Ovary (tissue), 3 donors: ENCODE results near the gene ANKLE2.

Experiments used
- EP300 ChIP-seq: sonication (generic); formaldehyde crosslinking; IDR thresholded peaks from one replicate; pipeline ENCODE4 v1.6.1; 2017; ENCODE audit warnings: antibody characterized with exemption
- POLR2A ChIP-seq: fragments of 450-650 bp; IDR thresholded peaks from one replicate; pipeline ENCODE4 v1.6.1; 2017; ENCODE audit warnings: antibody characterized with exemption, mild to moderate bottlenecking, moderate library complexity
- TF ChIP-seq, protein P1 (sequence below), 3 donors: fragments of 450-650 bp in 2 of 3; fragments of 200-600 bp in 1 of 3; IDR thresholded peaks; one replicate each; pipeline versions ENCODE4 v1.5.1 to v1.8.0; 2016 to 2022; ENCODE audit warnings: antibody characterized with exemption in 3 of 3, mild to moderate bottlenecking in 1 of 3
- donor health status: DM: no; HTN: no; CAD: no.

- TF ChIP-seq POLR2A (no peak), EP300 (no peak)
- TF ChIP-seq, protein P1, sequence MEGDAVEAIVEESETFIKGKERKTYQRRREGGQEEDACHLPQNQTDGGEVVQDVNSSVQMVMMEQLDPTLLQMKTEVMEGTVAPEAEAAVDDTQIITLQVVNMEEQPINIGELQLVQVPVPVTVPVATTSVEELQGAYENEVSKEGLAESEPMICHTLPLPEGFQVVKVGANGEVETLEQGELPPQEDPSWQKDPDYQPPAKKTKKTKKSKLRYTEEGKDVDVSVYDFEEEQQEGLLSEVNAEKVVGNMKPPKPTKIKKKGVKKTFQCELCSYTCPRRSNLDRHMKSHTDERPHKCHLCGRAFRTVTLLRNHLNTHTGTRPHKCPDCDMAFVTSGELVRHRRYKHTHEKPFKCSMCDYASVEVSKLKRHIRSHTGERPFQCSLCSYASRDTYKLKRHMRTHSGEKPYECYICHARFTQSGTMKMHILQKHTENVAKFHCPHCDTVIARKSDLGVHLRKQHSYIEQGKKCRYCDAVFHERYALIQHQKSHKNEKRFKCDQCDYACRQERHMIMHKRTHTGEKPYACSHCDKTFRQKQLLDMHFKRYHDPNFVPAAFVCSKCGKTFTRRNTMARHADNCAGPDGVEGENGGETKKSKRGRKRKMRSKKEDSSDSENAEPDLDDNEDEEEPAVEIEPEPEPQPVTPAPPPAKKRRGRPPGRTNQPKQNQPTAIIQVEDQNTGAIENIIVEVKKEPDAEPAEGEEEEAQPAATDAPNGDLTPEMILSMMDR (IDR thresholded peaks at IDR 0.05): no peak
These were observed 24.7 kb downstream of the ANKLE2 start for GRCh38 chr12:132736913-132737312.
